ENCODE measurements around the gene ZNF32. TPM values are rescaled to one million over a fixed set of nuclear protein-coding genes. Genes with fewer than 3 reads are reported as not detected.

The ZNF32 gene
- total RNA-seq, 1 donor from 2014 or later, result 19.2 TPM

- peaks cover 18% of the 10 kb centered on the region for H3K27me3 Mint-ChIP-seq (ENCODE audit: low read depth, unreplicated experiment)
- peaks cover 7% of the 10 kb centered on the region for H3K9me3 Mint-ChIP-seq (ENCODE audit: unreplicated experiment)
- no peaks in the 10 kb centered on the region for H3K4me1 Mint-ChIP-seq (ENCODE audit: low read depth, unreplicated experiment)
- no peaks in the 10 kb centered on the region for H3K27me3 ChIP-seq (ENCODE audit: insufficient read depth, low read length)
- peaks cover 4% of the 10 kb centered on the region for H3K9me3 ChIP-seq (ENCODE audit: insufficient read depth, low read depth, low read length)
- no peak overlapping the region for H3K9ac ChIP-seq (ENCODE audit: low read length)
- H3K36me3 ChIP-seq (ENCODE audit: insufficient read depth, low read length), result no peaks in the 10 kb centered on the region
- DNase-seq (ENCODE audit: low read depth), result no peak
- no peak overlapping the region for H3K4me3 Mint-ChIP-seq (ENCODE audit: unreplicated experiment)
- no peaks in the 10 kb centered on the region for H3K79me2 ChIP-seq (ENCODE audit: insufficient read depth, low read length)
- no peaks in the 10 kb centered on the region for H3K4me1 ChIP-seq (ENCODE audit: insufficient read depth, low read length)
- no peak overlapping the region for H3K4me2 ChIP-seq (ENCODE audit: low read length)
- H3K36me3 Mint-ChIP-seq (ENCODE audit: low read depth, unreplicated experiment), result no peaks in the 10 kb centered on the region
- H4K20me1 ChIP-seq (ENCODE audit: insufficient read depth, low read length), result no peaks in the 10 kb centered on the region
- no peak for FAIRE-seq
- H3K27ac Mint-ChIP-seq (ENCODE audit: unreplicated experiment), result no peak overlapping the region
- no peak overlapping the region for H3K27ac ChIP-seq (ENCODE audit: low read depth, low read length)
- TF ChIP-seq CTCF (IDR thresholded peaks at IDR 0.05; ENCODE audit: insufficient read depth, low read depth, low read length) (no peak), EZH2 (IDR thresholded peaks at IDR 0.05; ENCODE audit: insufficient read depth, low read length) (no peak)
- no peak overlapping the region for H3K4me3 ChIP-seq (ENCODE audit: insufficient read depth, low read depth, low read length)
- no peak overlapping the region for H2AFZ ChIP-seq (ENCODE audit: low read depth, low read length)
These were observed 26.0 kb upstream of the ZNF32 start for GRCh38 chr10:43674553-43675210.

GRCh38 chr10:43673471-43673870 is 24.8 kb upstream of the ZNF32 start:
- H3K4me1 ChIP-seq (ENCODE audit: insufficient read depth, low read length), result no peaks in the 10 kb centered on the region
- Mint-ChIP-seq H3K9me3 (ENCODE audit: unreplicated experiment) (peaks cover 6% of the 10 kb centered on the region), H3K36me3 (ENCODE audit: low read depth, unreplicated experiment) (no peaks in the 10 kb centered on the region), H3K27me3 (ENCODE audit: low read depth, unreplicated experiment) (peaks cover 26% of the 10 kb centered on the region), H3K4me3 (ENCODE audit: unreplicated experiment) (no peak overlapping the region), H3K27ac (ENCODE audit: unreplicated experiment) (no peak overlapping the region), H3K4me1 (ENCODE audit: low read depth, unreplicated experiment) (no peaks in the 10 kb centered on the region)
- H3K9me3 ChIP-seq (ENCODE audit: insufficient read depth, low read depth, low read length), result peaks cover 4% of the 10 kb centered on the region
- no peak for TF ChIP-seq EZH2 (IDR thresholded peaks at IDR 0.05; ENCODE audit: insufficient read depth, low read length)
- TF ChIP-seq CTCF (IDR thresholded peaks at IDR 0.05; ENCODE audit: insufficient read depth, low read depth, low read length), result no peak
- H3K36me3 ChIP-seq (ENCODE audit: insufficient read depth, low read length), result no peaks in the 10 kb centered on the region
- no peaks in the 10 kb centered on the region for H3K27me3 ChIP-seq (ENCODE audit: insufficient read depth, low read length)
- no peak overlapping the region for H3K4me2 ChIP-seq (ENCODE audit: low read length)
- H2AFZ ChIP-seq (ENCODE audit: low read depth, low read length), result no peak overlapping the region
- no peak overlapping the region for H3K4me3 ChIP-seq (ENCODE audit: insufficient read depth, low read depth, low read length)
- no peaks in the 10 kb centered on the region for H4K20me1 ChIP-seq (ENCODE audit: insufficient read depth, low read length)
- H3K79me2 ChIP-seq (ENCODE audit: insufficient read depth, low read length), result no peaks in the 10 kb centered on the region
- no peak overlapping the region for H3K27ac ChIP-seq (ENCODE audit: low read depth, low read length)
- peak; percentile 16 for DNase-seq (ENCODE audit: low read depth)
- no peak overlapping the region for H3K9ac ChIP-seq (ENCODE audit: low read length)
- no peak for FAIRE-seq

Data from astrocyte (in vitro differentiated cells and primary cell).